HepG2 (cell line): ENCODE measurements around the gene MAN1B1. TPM values are rescaled to one million over a fixed set of nuclear protein-coding genes. Genes with fewer than 3 reads are reported as not detected.

Source experiments
- BCL3 ChIP-seq: sonication (generic); formaldehyde crosslinking; IDR thresholded peaks from 2 replicates; pipeline ENCODE4 v1.5.1; 2020; ENCODE audit warnings: mild to moderate bottlenecking, missing genetic modification reagents, moderate library complexity
- CBFB ChIP-seq: sonication (generic); formaldehyde crosslinking; IDR thresholded peaks from 2 replicates; pipeline ENCODE4 v1.4.0; 2020; ENCODE audit warnings: missing genetic modification reagents
- ERF ChIP-seq: IDR thresholded peaks from 2 replicates; pipeline ENCODE4 v1.6.1; 2018; ENCODE audit warnings: missing biosample characterization, missing genetic modification reagents
- FIP1L1 ChIP-seq: fragments of 200-400 bp; formaldehyde crosslinking; IDR thresholded peaks from 2 replicates; pipeline ENCODE4 v1.6.1; 2018; ENCODE audit warnings: low read depth, mild to moderate bottlenecking, low read length, moderate library complexity, borderline replicate concordance; ENCODE audit not compliant: insufficient read depth
- FOXC1 ChIP-seq: sonication (generic); formaldehyde crosslinking; IDR thresholded peaks from 2 replicates; pipeline ENCODE4 v1.8.0; 2022; ENCODE audit warnings: mild to moderate bottlenecking, missing genetic modification reagents, borderline replicate concordance
- HIC2 ChIP-seq: sonication (generic); formaldehyde crosslinking; IDR thresholded peaks from 2 replicates; pipeline ENCODE4 v1.9.0; 2022; ENCODE audit warnings: low read depth, missing genetic modification reagents
- IKZF4 ChIP-seq: sonication (generic); formaldehyde crosslinking; IDR thresholded peaks from 2 replicates; pipeline ENCODE4 v1.5.1; 2020; ENCODE audit warnings: borderline replicate concordance, mild to moderate bottlenecking, low read depth, missing genetic modification reagents; ENCODE audit errors: not compliant biosample characterization
- KLF6 ChIP-seq: IDR thresholded peaks from 2 replicates; pipeline ENCODE4 v1.8.0; 2016; ENCODE audit warnings: missing biosample characterization, missing genetic modification reagents
- NFRKB ChIP-seq: fragments of 450-650 bp; IDR thresholded peaks from 2 replicates; pipeline ENCODE4 v1.6.1; 2017
- NR3C1 ChIP-seq: sonication (generic); formaldehyde crosslinking; IDR thresholded peaks from 2 replicates; pipeline ENCODE4 v1.4.0; 2020; ENCODE audit warnings: missing genetic modification reagents
- PATZ1 ChIP-seq: sonication (generic); formaldehyde crosslinking; IDR thresholded peaks from 2 replicates; pipeline ENCODE4 v1.4.0; 2020; ENCODE audit warnings: missing genetic modification reagents
- RELA ChIP-seq: sonication (generic); formaldehyde crosslinking; IDR thresholded peaks from 2 replicates; pipeline ENCODE4 v1.4.0; 2020; ENCODE audit warnings: missing genetic modification reagents
- TEF ChIP-seq: sonication (generic); formaldehyde crosslinking; IDR thresholded peaks from 2 replicates; pipeline ENCODE4 v1.5.0; 2020; ENCODE audit warnings: missing genetic modification reagents
- ZBTB26 ChIP-seq: IDR thresholded peaks from 2 replicates; pipeline ENCODE4 v1.6.1; 2016; ENCODE audit warnings: missing compliant biosample characterization, missing genetic modification reagents, borderline replicate concordance
- ZNF180 ChIP-seq: sonication (generic); formaldehyde crosslinking; IDR thresholded peaks from 2 replicates; pipeline ENCODE4 v1.4.0; 2020; ENCODE audit warnings: low read depth, missing genetic modification reagents, borderline replicate concordance
- ZNF256 ChIP-seq: sonication (generic); formaldehyde crosslinking; conservative IDR thresholded peaks from 2 replicates; pipeline ENCODE4 v1.4.0; 2020; ENCODE audit warnings: missing genetic modification reagents
- ZNF431 ChIP-seq: sonication (generic); formaldehyde crosslinking; IDR thresholded peaks from 2 replicates; pipeline ENCODE4 v1.9.0; 2022; ENCODE audit warnings: missing genetic modification reagents, low read depth, mild to moderate bottlenecking, borderline replicate concordance
- ZNF496 ChIP-seq: sonication (generic); formaldehyde crosslinking; IDR thresholded peaks from 2 replicates; pipeline ENCODE4 v1.8.1; 2023; ENCODE audit warnings: mild to moderate bottlenecking, moderate library complexity, missing genetic modification reagents; ENCODE audit not compliant: insufficient replicate concordance
- ZNF567 ChIP-seq: sonication (generic); formaldehyde crosslinking; IDR thresholded peaks from 2 replicates; pipeline ENCODE4 v1.8.1; 2023; ENCODE audit warnings: mild to moderate bottlenecking, missing genetic modification reagents, borderline replicate concordance
- ZNF652 ChIP-seq: IDR thresholded peaks from 2 replicates; pipeline ENCODE4 v1.6.1; 2016; ENCODE audit warnings: low read depth, borderline replicate concordance
- ZNF790 ChIP-seq: sonication (generic); formaldehyde crosslinking; IDR thresholded peaks from 2 replicates; pipeline ENCODE4 v1.8.0; 2022; ENCODE audit warnings: missing genetic modification reagents, mild to moderate bottlenecking, borderline replicate concordance
- polyA plus RNA-seq, 8 experiments: library from polyadenylated mRNA; depleted of rRNA in 3 of 8; stranded (reverse) in 7 of 8; unstranded in 1 of 8; fragments of >200 nt; fragmentation: Illumina TruSeq in 4 of 8; extraction: Trizol in 4 of 8; gene quantifications; 2 replicates each; pipeline versions ENCODE4 v1.2.1 to v1.2.3, GENCODE V29; 2011 to 2016; ENCODE audit warnings: low read depth in 4 of 8, missing spikeins in 1 of 8, mixed read lengths in 1 of 8; ENCODE audit not compliant: insufficient read depth in 1 of 8
- total RNA-seq, 5 experiments: library from RNA; depleted of rRNA; stranded (reverse); fragments of >200 nt; fragmentation: Illumina TruSeq; extraction: Trizol; gene quantifications; 2 replicates each; pipeline ENCODE4 v1.2.3, GENCODE V29; 2016; ENCODE audit warnings: low read depth in 1 of 5

Gene MAN1B1
- total and polyA plus RNA-seq, 2 of the 13 experiments (the other 11 are each of a cell fraction or from before 2014, with no cell fraction given) = 48.9 to 59.5 TPM

GRCh38 chr9:137129456-137130175, 42.8 kb downstream of the MAN1B1 start (continued):
- no peak for TF ChIP-seq FIP1L1
- 0 out of 2 replicates have a peak, but pooled peaks have one; percentile 10 for TF ChIP-seq CBFB (CRISPR knock-in tag)
- TF ChIP-seq RELA (CRISPR knock-in tag) = no peak
- TF ChIP-seq ZNF652 (CRISPR knock-in tag) = no peak
- no peak for TF ChIP-seq NR3C1 (CRISPR knock-in tag)
- no peak for TF ChIP-seq ZNF496 (CRISPR knock-in tag)
- no peak for TF ChIP-seq TEF (CRISPR knock-in tag)
- peak; percentile 38; the same call in 1 of the 2 replicates for TF ChIP-seq HIC2 (CRISPR knock-in tag)
- no peak for TF ChIP-seq NFRKB
- no peak for TF ChIP-seq ZNF431 (CRISPR knock-in tag)
- TF ChIP-seq ZNF790 (CRISPR knock-in tag) = peak; percentile 74; the same call in 1 of the 2 replicates
- peak; percentile 45; the same call in 1 of the 2 replicates for TF ChIP-seq FOXC1
- TF ChIP-seq IKZF4 (CRISPR knock-in tag) = peak; percentile 10
- no peak for TF ChIP-seq KLF6 (CRISPR knock-in tag)
- TF ChIP-seq ZBTB26 = 0 out of 2 replicates have a peak, but pooled peaks have one; percentile 55
- TF ChIP-seq ZNF256 (CRISPR knock-in tag) = peak; percentile 32; the same call in 1 of the 2 replicates
- TF ChIP-seq BCL3 = peak; percentile 49; the same call in 1 of the 2 replicates
- TF ChIP-seq ZNF180 (CRISPR knock-in tag) = no peak
- no peak for TF ChIP-seq PATZ1 (CRISPR knock-in tag)
- no peak for TF ChIP-seq ZNF567 (CRISPR knock-in tag)
- peak; percentile 50; the same call in 1 of the 2 replicates for TF ChIP-seq ERF (CRISPR knock-in tag)
